Measurements from ENCODE around the gene ZSCAN21. TPM values are rescaled to one million over a fixed set of nuclear protein-coding genes. Genes with fewer than 3 reads are reported as not detected.

Gene ZSCAN21
- total RNA-seq, 4 donors from 2014 or later, result 11.4 to 14.7 (median 12.4) TPM

GRCh38 chr7:100099452-100099851 lies 49.9 kb downstream of the ZSCAN21 start:
- no peak for ATAC-seq (ENCODE audit: low FRiP score)
- no peak for TF ChIP-seq CTCF (IDR thresholded peaks at IDR 0.05)

GRCh38 chr7:100100420-100101015 lies 50.9 kb downstream of the ZSCAN21 start:
- ATAC-seq (ENCODE audit: low FRiP score) (peak; percentile 87), DNase-seq (ENCODE audit: low spot score) (peak; percentile 82)
- no peak for TF ChIP-seq CTCF (IDR thresholded peaks at IDR 0.05)

More at GRCh38 chr7:100099452-100099851, 49.9 kb downstream of the ZSCAN21 start:
- DNase-seq (ENCODE audit: low spot score), result no peak

- ATAC-seq (ENCODE audit: low FRiP score) (peak; percentile 94), DNase-seq (ENCODE audit: low spot score) (peak; percentile 93)
- TF ChIP-seq CTCF (IDR thresholded peaks at IDR 0.05), result no peak
Measured at GRCh38 chr7:100101016-100101862, 51.7 kb downstream of the ZSCAN21 start, which contains the start of the genes AP4M1 and MCM7. AP4M1 (plus strand) TSS chr7:100101643; CDS start chr7:100101715, 72 bp downstream. MCM7 (minus strand) TSS chr7:100101397; CDS start chr7:100101294, 103 bp downstream.

GRCh38 chr7:100102950-100103840 lies 53.6 kb downstream of the ZSCAN21 start:
- DNase-seq (ENCODE audit: low spot score), result no peak
- ATAC-seq (ENCODE audit: low FRiP score), result no peak
- TF ChIP-seq CTCF (IDR thresholded peaks at IDR 0.05), result no peak

GRCh38 chr7:100105534-100105933 lies 56.0 kb downstream of the ZSCAN21 start:
- no peak for TF ChIP-seq CTCF (IDR thresholded peaks at IDR 0.05)
- no peak for ATAC-seq (ENCODE audit: low FRiP score)
- DNase-seq (ENCODE audit: low spot score), result no peak

- DNase-seq (ENCODE audit: low spot score), result no peak
- ATAC-seq (ENCODE audit: low FRiP score), result no peak
- no peak for TF ChIP-seq CTCF (IDR thresholded peaks at IDR 0.05)
Measured at GRCh38 chr7:100106633-100107032, 57.1 kb downstream of the ZSCAN21 start.

All from omental fat pad (tissue), 4 donors.